ENCODE data around the gene INPP4B. TPM values are rescaled to one million over a fixed set of nuclear protein-coding genes. Genes with fewer than 3 reads are reported as not detected.

The INPP4B gene
- total RNA-seq, 2 donors from 2014 or later, result 10.0 to 14.1 TPM

- TF ChIP-seq CTCF (IDR thresholded peaks at IDR 0.05), result no peak
- no peak for DNase-seq
- Histone ChIP-seq H3K27me3 (no peaks in the 10 kb centered on the region), H3K4me3 (no peak overlapping the region), H3K36me3 (no peaks in the 10 kb centered on the region), H3K4me1 (no peaks in the 10 kb centered on the region), H3K9me3 (no peaks in the 10 kb centered on the region), H3K9ac (ENCODE audit: low read depth in 2 of 2, low read length in 2 of 2) (no peak overlapping the region), H3K27ac (no peak overlapping the region)
- intact Hi-C loops (cut with DNase I), result no loop called here
These were observed 554.6 kb downstream of the INPP4B start for GRCh38 chr4:142291299-142292050.

GRCh38 chr4:142287371-142287770 lies 558.7 kb downstream of the INPP4B start:
- no peaks in the 10 kb centered on the region for H3K36me3 ChIP-seq
- H3K27ac ChIP-seq, result no peak overlapping the region
- H3K9ac ChIP-seq (ENCODE audit: low read depth in 2 of 2, low read length in 2 of 2), result no peak overlapping the region
- TF ChIP-seq CTCF (IDR thresholded peaks at IDR 0.05), result no peak
- H3K4me1 ChIP-seq, result no peaks in the 10 kb centered on the region
- no peak overlapping the region for H3K4me3 ChIP-seq
- H3K9me3 ChIP-seq, result no peaks in the 10 kb centered on the region
- H3K27me3 ChIP-seq, result no peaks in the 10 kb centered on the region
- intact Hi-C loops (cut with DNase I), result no loop called here
- no peak for DNase-seq

GRCh38 chr4:142285222-142285583 lies 560.9 kb downstream of the INPP4B start:
- H3K4me3 ChIP-seq, result no peak overlapping the region
- no peaks in the 10 kb centered on the region for H3K36me3 ChIP-seq
- no peak for DNase-seq
- H3K27ac ChIP-seq, result no peak overlapping the region
- no peaks in the 10 kb centered on the region for H3K4me1 ChIP-seq
- H3K9me3 ChIP-seq, result no peaks in the 10 kb centered on the region
- H3K9ac ChIP-seq (ENCODE audit: low read depth in 2 of 2, low read length in 2 of 2), result no peak overlapping the region
- intact Hi-C loops (cut with DNase I), result no loop called here
- H3K27me3 ChIP-seq, result no peaks in the 10 kb centered on the region
- no peak for TF ChIP-seq CTCF (IDR thresholded peaks at IDR 0.05)

- intact Hi-C loops (cut with DNase I), result no loop called here
- H3K27me3 ChIP-seq, result no peaks in the 10 kb centered on the region
- no peak for DNase-seq
- no peak for TF ChIP-seq CTCF (IDR thresholded peaks at IDR 0.05)
- no peaks in the 10 kb centered on the region for H3K4me1 ChIP-seq
- H3K36me3 ChIP-seq, result no peaks in the 10 kb centered on the region
- H3K9ac ChIP-seq (ENCODE audit: low read depth in 2 of 2, low read length in 2 of 2), result no peak overlapping the region
- no peak overlapping the region for H3K4me3 ChIP-seq
- no peak overlapping the region for H3K27ac ChIP-seq
- no peaks in the 10 kb centered on the region for H3K9me3 ChIP-seq
These were observed 561.5 kb downstream of the INPP4B start for GRCh38 chr4:142284402-142285221.

- intact Hi-C loops (cut with DNase I), result no loop called here
- DNase-seq, result peak; percentile 31
- H3K4me1 ChIP-seq, result no peaks in the 10 kb centered on the region
- no peak overlapping the region for H3K4me3 ChIP-seq
- no peaks in the 10 kb centered on the region for H3K9me3 ChIP-seq
- H3K36me3 ChIP-seq, result no peaks in the 10 kb centered on the region
- no peak overlapping the region for H3K27ac ChIP-seq
- no peaks in the 10 kb centered on the region for H3K27me3 ChIP-seq
- TF ChIP-seq CTCF (IDR thresholded peaks at IDR 0.05), result peak; percentile 51
- H3K9ac ChIP-seq (ENCODE audit: low read depth in 2 of 2, low read length in 2 of 2), result no peak overlapping the region
These were observed 563.1 kb downstream of the INPP4B start for GRCh38 chr4:142282870-142283431.

Measured in colonic mucosa (tissue), 4 donors.